ENCODE results near the gene GNAT1.

The GNAT1 gene

DNA sequence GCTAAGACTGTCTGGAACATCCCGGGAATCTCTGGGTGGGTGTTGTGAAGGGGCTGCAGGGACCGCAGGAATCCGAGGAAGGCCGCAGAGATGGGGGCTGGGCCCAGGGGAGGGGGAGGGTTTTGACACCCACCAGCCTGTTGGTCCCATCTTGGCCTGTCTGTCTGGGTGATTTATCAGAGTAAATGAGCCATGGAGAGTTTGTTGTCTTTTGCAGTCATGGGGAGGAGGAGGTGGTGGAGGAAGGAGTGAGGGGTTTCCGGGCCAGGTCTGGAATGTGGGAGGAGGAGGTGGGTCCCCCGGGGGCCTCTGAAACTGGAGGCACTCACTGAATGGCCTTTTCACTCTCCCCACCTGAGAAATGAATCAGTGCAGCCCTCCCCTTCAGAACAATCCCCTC lies 24.8 kb upstream of the GNAT1 start:
- in situ Hi-C loops (cut with HindIII; ENCODE audit: low sequenced_read_pairs): no loop called here
- TF ChIP-seq, protein P1, sequence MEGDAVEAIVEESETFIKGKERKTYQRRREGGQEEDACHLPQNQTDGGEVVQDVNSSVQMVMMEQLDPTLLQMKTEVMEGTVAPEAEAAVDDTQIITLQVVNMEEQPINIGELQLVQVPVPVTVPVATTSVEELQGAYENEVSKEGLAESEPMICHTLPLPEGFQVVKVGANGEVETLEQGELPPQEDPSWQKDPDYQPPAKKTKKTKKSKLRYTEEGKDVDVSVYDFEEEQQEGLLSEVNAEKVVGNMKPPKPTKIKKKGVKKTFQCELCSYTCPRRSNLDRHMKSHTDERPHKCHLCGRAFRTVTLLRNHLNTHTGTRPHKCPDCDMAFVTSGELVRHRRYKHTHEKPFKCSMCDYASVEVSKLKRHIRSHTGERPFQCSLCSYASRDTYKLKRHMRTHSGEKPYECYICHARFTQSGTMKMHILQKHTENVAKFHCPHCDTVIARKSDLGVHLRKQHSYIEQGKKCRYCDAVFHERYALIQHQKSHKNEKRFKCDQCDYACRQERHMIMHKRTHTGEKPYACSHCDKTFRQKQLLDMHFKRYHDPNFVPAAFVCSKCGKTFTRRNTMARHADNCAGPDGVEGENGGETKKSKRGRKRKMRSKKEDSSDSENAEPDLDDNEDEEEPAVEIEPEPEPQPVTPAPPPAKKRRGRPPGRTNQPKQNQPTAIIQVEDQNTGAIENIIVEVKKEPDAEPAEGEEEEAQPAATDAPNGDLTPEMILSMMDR (IDR thresholded peaks at IDR 0.05; ENCODE audit: low read depth, low read length): no peak
- no peak overlapping the region for H3K4me3 ChIP-seq (ENCODE audit: low read depth, low read length)
- DNase-seq (ENCODE audit: low read depth, low spot score): no peak

DNA sequence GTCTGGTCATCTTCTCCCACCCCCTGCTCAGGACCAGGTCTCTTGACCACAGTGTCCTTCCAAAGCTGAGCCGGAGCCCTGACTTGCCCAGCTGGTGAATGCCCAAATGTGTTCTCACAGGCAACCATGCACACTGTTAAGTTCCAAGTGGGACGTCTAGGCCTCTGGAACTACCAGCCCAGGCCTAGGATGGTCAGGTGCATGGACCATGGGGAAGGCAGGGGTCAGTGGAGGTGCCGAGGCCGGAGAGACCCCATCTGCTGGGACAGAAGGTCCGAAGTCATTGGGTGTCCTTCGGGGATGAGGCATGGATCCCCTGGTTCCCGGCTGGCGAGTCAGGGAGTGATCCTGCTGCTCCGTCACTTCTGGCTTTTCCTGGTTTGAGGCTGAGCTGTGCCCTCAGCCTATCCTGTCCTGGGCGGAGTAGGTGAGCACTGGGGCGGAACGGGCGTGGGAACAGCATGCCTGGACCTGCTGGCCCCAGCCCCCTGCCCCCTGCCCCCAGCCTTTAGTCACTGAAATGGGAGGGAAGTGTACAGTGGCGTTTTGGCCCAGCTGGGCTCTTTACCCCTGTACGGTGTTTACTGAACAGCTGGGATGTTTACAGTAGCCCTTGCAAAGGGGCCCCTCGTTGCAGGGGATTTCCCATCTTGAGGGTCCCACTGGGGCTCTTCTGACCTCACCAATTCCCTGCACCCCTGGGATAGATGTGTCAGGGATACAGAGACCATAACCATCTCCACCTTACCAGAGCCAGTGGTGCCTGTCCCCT lies 24.2 kb upstream of the GNAT1 start:
- TF ChIP-seq, protein P1 (IDR thresholded peaks at IDR 0.05; ENCODE audit: low read depth, low read length): no peak
- DNase-seq (ENCODE audit: low read depth, low spot score): no peak
- no peak overlapping the region for H3K4me3 ChIP-seq (ENCODE audit: low read depth, low read length)
- in situ Hi-C loops (cut with HindIII; ENCODE audit: low sequenced_read_pairs): no loop called here

DNA sequence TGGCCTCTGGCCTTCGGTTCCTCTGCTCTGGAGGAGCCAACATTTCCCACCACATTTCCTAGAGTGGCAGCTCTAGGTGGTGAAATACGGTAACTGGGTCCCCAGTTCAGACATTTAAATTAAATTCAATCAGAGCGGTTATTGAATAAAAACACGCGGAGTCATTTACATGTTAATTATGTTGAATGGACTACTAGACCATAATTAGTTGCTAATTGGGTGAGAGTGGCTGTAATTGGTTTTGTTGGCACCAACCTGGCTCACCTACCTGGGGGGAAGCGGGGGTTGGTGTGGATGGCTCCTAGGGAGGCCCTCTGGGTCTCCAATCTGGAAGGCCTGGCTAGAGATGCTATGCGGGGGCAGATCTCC lies 23.6 kb upstream of the GNAT1 start:
- no peak for DNase-seq (ENCODE audit: low read depth, low spot score)
- in situ Hi-C loops (cut with HindIII; ENCODE audit: low sequenced_read_pairs): no loop called here
- TF ChIP-seq, protein P1 (IDR thresholded peaks at IDR 0.05; ENCODE audit: low read depth, low read length): no peak
- H3K4me3 ChIP-seq (ENCODE audit: low read depth, low read length): no peak overlapping the region

DNA sequence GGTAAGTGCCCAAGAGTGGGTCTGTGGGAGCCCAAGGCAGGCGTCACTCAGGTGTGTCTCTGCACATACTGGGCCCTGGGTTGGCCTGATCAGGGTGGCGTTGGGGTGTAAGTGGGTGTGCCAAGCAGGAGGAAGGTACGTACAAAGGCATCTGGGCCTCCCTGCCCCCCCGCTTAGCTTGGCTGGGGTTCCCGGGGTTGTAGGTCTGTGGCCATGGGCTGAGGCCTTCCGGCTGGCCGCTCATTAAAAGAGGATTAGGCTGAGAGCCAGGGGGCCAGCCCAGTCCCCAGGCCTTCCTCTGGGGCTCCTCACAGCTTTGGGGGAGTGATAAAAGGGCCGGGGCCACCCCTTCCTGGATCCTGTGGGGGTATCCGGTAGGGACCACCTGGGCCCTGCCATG lies 23.0 kb upstream of the GNAT1 start:
- TF ChIP-seq, protein P1 (IDR thresholded peaks at IDR 0.05; ENCODE audit: low read depth, low read length): no peak
- H3K4me3 ChIP-seq (ENCODE audit: low read depth, low read length): no peak overlapping the region
- in situ Hi-C loops (cut with HindIII; ENCODE audit: low sequenced_read_pairs): no loop called here
- no peak for DNase-seq (ENCODE audit: low read depth, low spot score)

DNA sequence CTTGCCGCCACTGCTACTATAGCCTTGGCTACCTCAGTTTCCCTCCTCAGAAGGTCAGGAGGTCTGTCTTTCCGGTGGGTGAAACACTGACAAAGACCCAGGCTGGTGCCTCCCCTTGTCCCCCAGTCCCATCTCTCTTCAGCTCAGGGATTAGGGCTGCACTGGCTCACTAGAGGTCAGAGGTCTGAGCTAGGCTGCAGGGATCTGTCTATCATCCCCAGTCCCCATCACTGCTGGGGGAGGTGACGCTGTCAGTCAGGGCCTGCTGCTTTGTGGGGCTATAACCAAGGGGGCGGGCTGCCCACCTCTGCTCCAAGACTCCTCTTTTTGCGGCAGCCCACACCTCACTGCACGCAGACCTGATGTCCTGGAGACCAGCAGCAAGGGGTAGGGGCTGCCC lies 22.6 kb upstream of the GNAT1 start:
- in situ Hi-C loops (cut with HindIII; ENCODE audit: low sequenced_read_pairs): no loop called here
- no peak overlapping the region for H3K4me3 ChIP-seq (ENCODE audit: low read depth, low read length)
- TF ChIP-seq, protein P1 (IDR thresholded peaks at IDR 0.05; ENCODE audit: low read depth, low read length): no peak
- DNase-seq (ENCODE audit: low read depth, low spot score): no peak

DNA sequence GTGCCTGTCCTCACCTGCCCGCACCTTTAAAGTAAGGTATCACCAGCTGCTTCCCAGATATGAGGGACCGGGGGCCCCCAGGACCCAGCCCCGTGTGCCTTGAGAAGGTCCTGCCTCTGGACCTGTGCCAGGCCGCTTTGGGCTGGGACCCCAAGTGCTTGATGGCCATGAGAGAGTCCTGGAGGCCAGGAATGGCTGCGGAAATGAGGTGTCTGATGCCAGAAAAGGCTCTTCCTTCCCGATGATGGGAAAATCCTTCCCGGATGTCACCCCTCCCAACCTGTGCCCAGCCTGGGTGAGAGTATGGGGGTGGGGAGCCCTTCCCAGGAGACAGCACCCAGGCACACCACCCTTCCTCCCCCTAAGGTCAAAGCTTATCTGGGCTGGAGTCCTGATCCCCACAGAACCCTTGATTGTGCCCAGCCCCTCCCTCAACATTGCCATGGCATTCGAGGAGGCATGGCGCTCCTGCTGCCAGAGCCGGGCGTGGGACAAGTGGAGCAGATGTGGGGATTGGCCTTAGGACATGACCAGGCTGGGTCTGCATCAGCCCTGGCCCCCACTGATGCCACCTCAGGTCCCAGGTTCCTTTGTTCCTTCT lies 22.1 kb upstream of the GNAT1 start:
- in situ Hi-C loops (cut with HindIII; ENCODE audit: low sequenced_read_pairs): no loop called here

More for the DNA sequence above, 22.1 kb upstream of the GNAT1 start:
- no peak overlapping the region for H3K4me3 ChIP-seq (ENCODE audit: low read depth, low read length)
- TF ChIP-seq, protein P1 (IDR thresholded peaks at IDR 0.05; ENCODE audit: low read depth, low read length): no peak
- DNase-seq (ENCODE audit: low read depth, low spot score): no peak

Measured in astrocyte of the spinal cord (primary cell).